ENCODE measurements around the gene SLC12A4. TPM values are rescaled to one million over a fixed set of nuclear protein-coding genes. Genes with fewer than 3 reads are reported as not detected.

The SLC12A4 gene
- total and polyA plus RNA-seq, 2 of the 13 experiments (the other 11 are each of a cell fraction or from before 2014, with no cell fraction given), result 65.1 to 84.3 TPM

DNA sequence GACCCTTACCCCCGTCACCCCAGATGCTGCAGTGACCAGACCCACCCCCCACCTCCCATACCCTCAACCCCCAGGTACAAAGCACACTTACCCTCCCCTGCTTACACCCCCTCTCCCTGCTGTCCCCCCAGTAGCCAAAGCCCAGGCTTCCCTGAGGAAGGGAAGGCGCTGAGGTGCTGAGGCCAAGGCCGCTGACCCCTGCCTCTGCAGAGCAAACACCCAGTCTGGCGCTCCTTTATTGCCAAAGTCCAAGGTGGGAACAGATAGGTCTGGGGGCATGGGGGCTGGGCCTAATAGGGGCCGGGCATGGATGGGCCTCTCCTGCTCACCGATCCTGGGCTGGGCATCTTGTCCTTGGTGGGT is 25.2 kb downstream of the SLC12A4 start (continued):
- TF ChIP-seq, protein P1, sequence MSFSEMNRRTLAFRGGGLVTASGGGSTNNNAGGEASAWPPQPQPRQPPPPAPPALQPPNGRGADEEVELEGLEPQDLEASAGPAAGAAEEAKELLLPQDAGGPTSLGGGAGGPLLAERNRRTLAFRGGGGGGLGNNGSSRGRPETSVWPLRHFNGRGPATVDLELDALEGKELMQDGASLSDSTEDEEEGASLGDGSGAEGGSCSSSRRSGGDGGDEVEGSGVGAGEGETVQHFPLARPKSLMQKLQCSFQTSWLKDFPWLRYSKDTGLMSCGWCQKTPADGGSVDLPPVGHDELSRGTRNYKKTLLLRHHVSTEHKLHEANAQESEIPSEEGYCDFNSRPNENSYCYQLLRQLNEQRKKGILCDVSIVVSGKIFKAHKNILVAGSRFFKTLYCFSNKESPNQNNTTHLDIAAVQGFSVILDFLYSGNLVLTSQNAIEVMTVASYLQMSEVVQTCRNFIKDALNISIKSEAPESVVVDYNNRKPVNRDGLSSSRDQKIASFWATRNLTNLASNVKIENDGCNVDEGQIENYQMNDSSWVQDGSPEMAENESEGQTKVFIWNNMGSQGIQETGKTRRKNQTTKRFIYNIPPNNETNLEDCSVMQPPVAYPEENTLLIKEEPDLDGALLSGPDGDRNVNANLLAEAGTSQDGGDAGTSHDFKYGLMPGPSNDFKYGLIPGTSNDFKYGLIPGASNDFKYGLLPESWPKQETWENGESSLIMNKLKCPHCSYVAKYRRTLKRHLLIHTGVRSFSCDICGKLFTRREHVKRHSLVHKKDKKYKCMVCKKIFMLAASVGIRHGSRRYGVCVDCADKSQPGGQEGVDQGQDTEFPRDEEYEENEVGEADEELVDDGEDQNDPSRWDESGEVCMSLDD (CRISPR knock-in tag; IDR thresholded peaks at IDR 0.05; ENCODE audit: borderline replicate concordance), result peak; percentile 95
- TF ChIP-seq, protein P2, sequence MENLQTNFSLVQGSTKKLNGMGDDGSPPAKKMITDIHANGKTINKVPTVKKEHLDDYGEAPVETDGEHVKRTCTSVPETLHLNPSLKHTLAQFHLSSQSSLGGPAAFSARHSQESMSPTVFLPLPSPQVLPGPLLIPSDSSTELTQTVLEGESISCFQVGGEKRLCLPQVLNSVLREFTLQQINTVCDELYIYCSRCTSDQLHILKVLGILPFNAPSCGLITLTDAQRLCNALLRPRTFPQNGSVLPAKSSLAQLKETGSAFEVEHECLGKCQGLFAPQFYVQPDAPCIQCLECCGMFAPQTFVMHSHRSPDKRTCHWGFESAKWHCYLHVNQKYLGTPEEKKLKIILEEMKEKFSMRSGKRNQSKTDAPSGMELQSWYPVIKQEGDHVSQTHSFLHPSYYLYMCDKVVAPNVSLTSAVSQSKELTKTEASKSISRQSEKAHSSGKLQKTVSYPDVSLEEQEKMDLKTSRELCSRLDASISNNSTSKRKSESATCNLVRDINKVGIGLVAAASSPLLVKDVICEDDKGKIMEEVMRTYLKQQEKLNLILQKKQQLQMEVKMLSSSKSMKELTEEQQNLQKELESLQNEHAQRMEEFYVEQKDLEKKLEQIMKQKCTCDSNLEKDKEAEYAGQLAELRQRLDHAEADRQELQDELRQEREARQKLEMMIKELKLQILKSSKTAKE (CRISPR knock-in tag; IDR thresholded peaks at IDR 0.05; ENCODE audit: borderline replicate concordance), result peak; percentile 92
- TF ChIP-seq KDM6A (CRISPR knock-in tag; IDR thresholded peaks at IDR 0.05; ENCODE audit: low read depth), result peak; percentile 94
- TF ChIP-seq GABPA (IDR thresholded peaks at IDR 0.05; ENCODE audit: low read depth, low read length), result no peak
- peak; percentile 50 for TF ChIP-seq GABPA (CRISPR knock-in tag; IDR thresholded peaks at IDR 0.05; ENCODE audit: low read depth)
- peak; percentile 32; the same call in 1 of the 2 replicates for TF ChIP-seq IRF2 (CRISPR knock-in tag; IDR thresholded peaks at IDR 0.05)
- TF ChIP-seq XRCC5 (optimal IDR thresholded peaks at IDR 0.05; ENCODE audit: low read length), result no peak
- TF ChIP-seq PAF1 (CRISPR knock-in tag; IDR thresholded peaks at IDR 0.05), result no peak
- peak; percentile 98 for TF ChIP-seq NR2F6 (IDR thresholded peaks at IDR 0.05)
- TF ChIP-seq NR2F6 (CRISPR knock-in tag; IDR thresholded peaks at IDR 0.05), result peak; percentile 98
- TF ChIP-seq, protein P3, sequence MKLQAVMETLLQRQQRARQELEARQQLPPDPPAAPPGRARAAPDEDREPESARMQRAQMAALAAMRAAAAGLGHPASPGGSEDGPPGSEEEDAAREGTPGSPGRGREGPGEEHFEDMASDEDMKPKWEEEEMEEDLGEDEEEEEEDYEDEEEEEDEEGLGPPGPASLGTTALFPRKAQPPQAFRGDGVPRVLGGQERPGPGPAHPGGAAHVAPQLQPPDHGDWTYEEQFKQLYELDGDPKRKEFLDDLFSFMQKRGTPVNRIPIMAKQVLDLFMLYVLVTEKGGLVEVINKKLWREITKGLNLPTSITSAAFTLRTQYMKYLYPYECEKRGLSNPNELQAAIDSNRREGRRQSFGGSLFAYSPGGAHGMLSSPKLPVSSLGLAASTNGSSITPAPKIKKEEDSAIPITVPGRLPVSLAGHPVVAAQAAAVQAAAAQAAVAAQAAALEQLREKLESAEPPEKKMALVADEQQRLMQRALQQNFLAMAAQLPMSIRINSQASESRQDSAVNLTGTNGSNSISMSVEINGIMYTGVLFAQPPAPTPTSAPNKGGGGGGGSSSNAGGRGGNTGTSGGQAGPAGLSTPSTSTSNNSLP (IDR thresholded peaks at IDR 0.05; ENCODE audit: low read depth, low read length), result no peak
- peak; percentile 60; the same call in 1 of the 2 replicates for TF ChIP-seq ZFX (CRISPR knock-in tag; IDR thresholded peaks at IDR 0.05; ENCODE audit: low read depth)
- TF ChIP-seq ZSCAN25 (CRISPR knock-in tag; IDR thresholded peaks at IDR 0.05), result peak; percentile 98
- TF ChIP-seq, protein P4, sequence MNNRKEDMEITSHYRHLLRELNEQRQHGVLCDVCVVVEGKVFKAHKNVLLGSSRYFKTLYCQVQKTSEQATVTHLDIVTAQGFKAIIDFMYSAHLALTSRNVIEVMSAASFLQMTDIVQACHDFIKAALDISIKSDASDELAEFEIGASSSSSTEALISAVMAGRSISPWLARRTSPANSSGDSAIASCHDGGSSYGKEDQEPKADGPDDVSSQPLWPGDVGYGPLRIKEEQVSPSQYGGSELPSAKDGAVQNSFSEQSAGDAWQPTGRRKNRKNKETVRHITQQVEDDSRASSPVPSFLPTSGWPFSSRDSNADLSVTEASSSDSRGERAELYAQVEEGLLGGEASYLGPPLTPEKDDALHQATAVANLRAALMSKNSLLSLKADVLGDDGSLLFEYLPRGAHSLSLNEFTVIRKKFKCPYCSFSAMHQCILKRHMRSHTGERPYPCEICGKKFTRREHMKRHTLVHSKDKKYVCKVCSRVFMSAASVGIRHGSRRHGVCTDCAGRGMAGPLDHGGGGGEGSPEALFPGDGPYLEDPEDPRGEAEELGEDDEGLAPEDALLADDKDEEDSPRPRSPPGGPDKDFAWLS (CRISPR knock-in tag; IDR thresholded peaks at IDR 0.05; ENCODE audit: borderline replicate concordance), result peak; percentile 63; the same call in 1 of the 2 replicates
- TF ChIP-seq, protein P5, sequence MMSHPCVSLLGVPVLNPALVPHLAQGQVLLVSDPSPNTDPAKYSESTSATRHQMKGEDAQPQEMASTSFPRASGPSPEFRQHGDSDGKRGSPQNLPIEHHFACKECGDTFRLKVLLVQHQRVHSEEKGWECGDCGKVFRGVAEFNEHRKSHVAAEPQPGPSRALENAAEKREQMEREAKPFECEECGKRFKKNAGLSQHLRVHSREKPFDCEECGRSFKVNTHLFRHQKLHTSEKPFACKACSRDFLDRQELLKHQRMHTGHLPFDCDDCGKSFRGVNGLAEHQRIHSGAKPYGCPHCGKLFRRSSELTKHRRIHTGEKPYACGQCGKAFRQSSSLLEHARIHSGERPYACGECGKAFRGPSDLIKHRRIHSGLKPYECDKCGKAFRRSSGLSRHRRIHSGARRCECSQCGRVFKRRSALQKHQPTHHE (CRISPR knock-in tag; IDR thresholded peaks at IDR 0.05; ENCODE audit: borderline replicate concordance), result no peak
- peak; percentile 8; the same call in 1 of the 2 replicates for TF ChIP-seq SP2 (CRISPR knock-in tag; IDR thresholded peaks at IDR 0.05)
- peak; percentile 96 for TF ChIP-seq HNF4G (IDR thresholded peaks at IDR 0.05; ENCODE audit: borderline replicate concordance, low read depth, low read length)
- peak; percentile 93 for TF ChIP-seq HNF4G (CRISPR knock-in tag; IDR thresholded peaks at IDR 0.05; ENCODE audit: borderline replicate concordance, low read depth)
- peak; percentile 66; the same call in 1 of the 2 replicates for TF ChIP-seq ARNTL (CRISPR knock-in tag; IDR thresholded peaks at IDR 0.05)
- TF ChIP-seq, protein P6, sequence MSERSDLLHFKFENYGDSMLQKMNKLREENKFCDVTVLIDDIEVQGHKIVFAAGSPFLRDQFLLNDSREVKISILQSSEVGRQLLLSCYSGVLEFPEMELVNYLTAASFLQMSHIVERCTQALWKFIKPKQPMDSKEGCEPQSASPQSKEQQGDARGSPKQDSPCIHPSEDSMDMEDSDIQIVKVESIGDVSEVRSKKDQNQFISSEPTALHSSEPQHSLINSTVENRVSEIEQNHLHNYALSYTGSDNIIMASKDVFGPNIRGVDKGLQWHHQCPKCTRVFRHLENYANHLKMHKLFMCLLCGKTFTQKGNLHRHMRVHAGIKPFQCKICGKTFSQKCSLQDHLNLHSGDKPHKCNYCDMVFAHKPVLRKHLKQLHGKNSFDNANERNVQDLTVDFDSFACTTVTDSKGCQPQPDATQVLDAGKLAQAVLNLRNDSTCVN (CRISPR knock-in tag; IDR thresholded peaks at IDR 0.05; ENCODE audit: borderline replicate concordance), result no peak
- TF ChIP-seq GLI4 (CRISPR knock-in tag; IDR thresholded peaks at IDR 0.05; ENCODE audit: borderline replicate concordance), result no peak
